ENCODE measurements around the gene CNTN5. TPM values are rescaled to one million over a fixed set of nuclear protein-coding genes. Genes with fewer than 3 reads are reported as not detected.

CNTN5 gene
- total RNA-seq, 2 experiments from 2014 or later: not detected

- H3K4me3 Mint-ChIP-seq: no peak overlapping the region
- H3K27me3 Mint-ChIP-seq: no peaks in the 10 kb centered on the region
- intact Hi-C loops (cut with micrococcal nuclease): no loop called here
- ChIA-PET CTCF (no interaction called here), POLR2A (no interaction called here)
- H3K4me1 Mint-ChIP-seq (ENCODE audit: low read depth): no peaks in the 10 kb centered on the region
- H3K9me3 Mint-ChIP-seq: peaks cover 6% of the 10 kb centered on the region
- TF ChIP-seq, protein P1, sequence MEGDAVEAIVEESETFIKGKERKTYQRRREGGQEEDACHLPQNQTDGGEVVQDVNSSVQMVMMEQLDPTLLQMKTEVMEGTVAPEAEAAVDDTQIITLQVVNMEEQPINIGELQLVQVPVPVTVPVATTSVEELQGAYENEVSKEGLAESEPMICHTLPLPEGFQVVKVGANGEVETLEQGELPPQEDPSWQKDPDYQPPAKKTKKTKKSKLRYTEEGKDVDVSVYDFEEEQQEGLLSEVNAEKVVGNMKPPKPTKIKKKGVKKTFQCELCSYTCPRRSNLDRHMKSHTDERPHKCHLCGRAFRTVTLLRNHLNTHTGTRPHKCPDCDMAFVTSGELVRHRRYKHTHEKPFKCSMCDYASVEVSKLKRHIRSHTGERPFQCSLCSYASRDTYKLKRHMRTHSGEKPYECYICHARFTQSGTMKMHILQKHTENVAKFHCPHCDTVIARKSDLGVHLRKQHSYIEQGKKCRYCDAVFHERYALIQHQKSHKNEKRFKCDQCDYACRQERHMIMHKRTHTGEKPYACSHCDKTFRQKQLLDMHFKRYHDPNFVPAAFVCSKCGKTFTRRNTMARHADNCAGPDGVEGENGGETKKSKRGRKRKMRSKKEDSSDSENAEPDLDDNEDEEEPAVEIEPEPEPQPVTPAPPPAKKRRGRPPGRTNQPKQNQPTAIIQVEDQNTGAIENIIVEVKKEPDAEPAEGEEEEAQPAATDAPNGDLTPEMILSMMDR (IDR thresholded peaks at IDR 0.05): no peak
- no peaks in the 10 kb centered on the region for H3K36me3 Mint-ChIP-seq (ENCODE audit: low read depth)
- DNase-seq (no peak), ATAC-seq (no peak)
- no peak overlapping the region for H3K27ac Mint-ChIP-seq
Measured at GRCh38 chr11:99742501-99742900, 721.8 kb downstream of the CNTN5 start.

DNA sequence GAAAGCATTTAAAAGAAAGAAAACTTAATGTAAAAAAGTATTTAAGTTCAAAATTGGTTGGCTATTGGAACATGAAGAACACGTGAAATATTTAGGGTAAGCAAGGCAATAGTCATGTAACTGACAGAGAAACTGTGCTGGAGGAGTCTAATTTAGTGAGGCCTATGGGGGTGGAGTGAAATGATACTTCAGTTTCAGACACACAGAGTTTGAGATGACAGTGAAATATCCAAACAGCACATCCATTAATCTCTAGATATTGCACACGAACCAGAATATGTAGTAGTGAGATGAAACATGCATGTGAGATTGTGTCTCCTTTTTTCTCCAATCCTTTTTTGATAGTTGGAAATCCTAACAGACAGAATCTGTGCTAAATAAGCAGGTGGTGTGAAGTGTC is 739.0 kb downstream of the CNTN5 start:
- H3K27me3 Mint-ChIP-seq: no peaks in the 10 kb centered on the region
- no peak overlapping the region for H3K27ac Mint-ChIP-seq
- ATAC-seq: no peak
- POLR2A ChIA-PET: no interaction called here
- peaks cover 8% of the 10 kb centered on the region for H3K9me3 Mint-ChIP-seq
- no peaks in the 10 kb centered on the region for H3K4me1 Mint-ChIP-seq (ENCODE audit: low read depth)
- TF ChIP-seq, protein P1 (IDR thresholded peaks at IDR 0.05): no peak
- CTCF ChIA-PET: no interaction called here
- no peak for DNase-seq
- intact Hi-C loops (cut with micrococcal nuclease): no loop called here
- no peaks in the 10 kb centered on the region for H3K36me3 Mint-ChIP-seq (ENCODE audit: low read depth)
- no peak overlapping the region for H3K4me3 Mint-ChIP-seq

- Mint-ChIP-seq H3K27ac (no peak overlapping the region), H3K4me3 (no peak overlapping the region), H3K9me3 (no peaks in the 10 kb centered on the region), H3K27me3 (no peaks in the 10 kb centered on the region), H3K4me1 (ENCODE audit: low read depth) (no peaks in the 10 kb centered on the region), H3K36me3 (ENCODE audit: low read depth) (no peaks in the 10 kb centered on the region)
- POLR2A ChIA-PET: no interaction called here
- DNase-seq (no peak), ATAC-seq (no peak)
- intact Hi-C loops (cut with micrococcal nuclease): no loop called here
- CTCF ChIA-PET: no interaction called here
- TF ChIP-seq, protein P1 (IDR thresholded peaks at IDR 0.05): no peak
Measured at GRCh38 chr11:99766811-99767210, 746.1 kb downstream of the CNTN5 start.

DNA sequence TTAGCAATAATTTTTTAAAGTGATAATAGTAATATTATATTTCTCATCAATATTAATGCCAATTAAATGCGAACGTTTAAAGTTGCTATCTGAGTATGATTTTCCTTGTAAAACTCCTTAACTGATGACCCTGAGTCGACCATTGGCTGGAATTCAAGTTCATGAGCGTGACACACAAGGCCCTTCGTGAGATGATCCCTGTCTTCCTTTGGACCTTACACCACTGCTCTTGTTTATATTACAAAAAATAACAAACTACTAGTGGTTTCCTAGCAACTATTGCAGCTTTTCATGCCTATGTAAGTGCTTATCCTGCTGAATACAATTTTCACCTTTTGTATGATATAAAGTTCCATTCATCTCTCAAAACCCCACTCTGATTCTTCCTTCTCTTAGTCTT is 752.9 kb downstream of the CNTN5 start:
- CTCF ChIA-PET: no interaction called here

DNA sequence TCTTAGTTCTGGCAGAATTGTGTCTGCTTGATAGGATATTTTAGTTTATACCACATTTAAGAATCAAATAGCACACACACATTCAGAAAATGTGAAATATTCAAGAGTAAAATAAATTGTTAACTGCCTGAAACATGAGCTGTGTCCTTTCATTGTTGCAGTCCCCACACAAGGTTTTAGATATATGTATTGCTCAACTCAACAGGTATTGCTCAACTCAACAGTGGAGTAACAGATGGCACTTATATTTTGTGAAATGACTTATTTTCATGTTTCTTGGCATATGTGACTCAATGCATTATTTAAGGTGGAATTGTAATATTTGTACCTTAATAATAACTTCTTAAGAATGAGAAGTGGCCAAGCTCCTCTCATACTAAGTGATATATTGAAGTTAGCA is 760.3 kb downstream of the CNTN5 start:
- DNase-seq (no peak), ATAC-seq (no peak)
- Mint-ChIP-seq H3K4me1 (ENCODE audit: low read depth) (no peaks in the 10 kb centered on the region), H3K9me3 (peaks cover 6% of the 10 kb centered on the region), H3K27ac (no peak overlapping the region), H3K27me3 (no peaks in the 10 kb centered on the region), H3K4me3 (no peak overlapping the region), H3K36me3 (ENCODE audit: low read depth) (no peaks in the 10 kb centered on the region)
- CTCF ChIA-PET: no interaction called here
- POLR2A ChIA-PET: no interaction called here
- TF ChIP-seq, protein P1 (IDR thresholded peaks at IDR 0.05): no peak
- intact Hi-C loops (cut with micrococcal nuclease): no loop called here

More for the DNA sequence above, 752.9 kb downstream of the CNTN5 start:
- Mint-ChIP-seq H3K27me3 (no peaks in the 10 kb centered on the region), H3K9me3 (no peaks in the 10 kb centered on the region), H3K27ac (no peak overlapping the region), H3K4me3 (no peak overlapping the region), H3K4me1 (ENCODE audit: low read depth) (no peaks in the 10 kb centered on the region), H3K36me3 (ENCODE audit: low read depth) (no peaks in the 10 kb centered on the region)
- intact Hi-C loops (cut with micrococcal nuclease): no loop called here
- TF ChIP-seq, protein P1 (IDR thresholded peaks at IDR 0.05): no peak
- ATAC-seq: no peak
- POLR2A ChIA-PET: interaction anchor here (0.6 kb wide), 1 partner anchor 15 kb away, joined by 3 read pairs; no protein-coding TSS in a partner anchor
- no peak for DNase-seq

All from activated CD8-positive, alpha-beta T cell treated with anti-CD3 and anti-CD28 coated beads for 36 hours (primary cell).